ENCODE results near the gene SDHAF3.
A peak's percentile ranks its signal among the peaks of the same experiment; 100 is the strongest.
"Not testable (repeated sequence)": the region's sequence is repeated elsewhere in the genome, so short reads cannot be mapped to it uniquely, and the experiment has no call there.

The SDHAF3 gene

DNA sequence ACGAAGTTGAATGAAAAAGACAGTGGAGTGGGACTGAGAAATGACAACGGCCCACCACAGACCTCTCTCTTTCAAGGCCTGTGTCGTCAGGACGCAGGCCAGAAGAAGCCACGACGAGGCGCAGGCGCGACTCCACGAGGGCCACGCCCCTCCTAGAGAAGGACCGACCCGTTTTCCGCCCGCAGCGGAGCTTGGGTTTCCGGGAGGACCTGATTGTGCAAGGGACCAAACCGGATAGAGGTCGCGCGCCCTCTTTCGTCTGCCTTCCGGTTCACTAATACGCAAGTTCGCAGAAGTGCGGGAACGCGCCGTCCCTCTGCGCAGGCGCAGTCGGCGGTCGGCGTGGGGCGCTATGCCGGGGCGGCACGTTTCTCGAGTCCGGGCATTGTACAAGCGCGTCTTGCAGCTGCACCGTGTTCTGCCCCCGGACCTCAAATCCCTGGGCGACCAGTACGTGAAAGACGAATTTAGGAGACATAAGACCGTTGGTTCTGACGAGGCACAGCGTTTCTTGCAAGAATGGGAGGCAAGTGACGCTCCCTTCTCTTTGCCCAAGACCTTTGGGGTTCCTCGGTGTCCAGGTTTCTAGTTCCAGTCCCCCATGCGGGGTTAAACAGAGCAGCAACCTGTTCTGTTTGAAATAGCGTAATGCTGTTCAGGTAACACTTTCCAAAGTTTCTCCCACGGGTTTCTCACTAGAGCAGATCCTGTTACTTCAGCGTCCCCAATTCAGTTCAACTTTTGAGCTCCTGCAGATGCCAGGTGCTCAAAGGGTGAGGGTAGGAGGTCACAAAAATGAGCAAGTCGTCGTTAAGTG lies at the start of gene SDHAF3:
SDHAF3 (plus strand) TSS at position 327 of the 817 bp plus-strand sequence; CDS start at position 353, 26 bp downstream.
- peak within 1 kb of the TSS; percentile 83 for H2AFZ ChIP-seq (ENCODE audit: low read depth, low read length, severe bottlenecking)
- TF ChIP-seq, protein P1, sequence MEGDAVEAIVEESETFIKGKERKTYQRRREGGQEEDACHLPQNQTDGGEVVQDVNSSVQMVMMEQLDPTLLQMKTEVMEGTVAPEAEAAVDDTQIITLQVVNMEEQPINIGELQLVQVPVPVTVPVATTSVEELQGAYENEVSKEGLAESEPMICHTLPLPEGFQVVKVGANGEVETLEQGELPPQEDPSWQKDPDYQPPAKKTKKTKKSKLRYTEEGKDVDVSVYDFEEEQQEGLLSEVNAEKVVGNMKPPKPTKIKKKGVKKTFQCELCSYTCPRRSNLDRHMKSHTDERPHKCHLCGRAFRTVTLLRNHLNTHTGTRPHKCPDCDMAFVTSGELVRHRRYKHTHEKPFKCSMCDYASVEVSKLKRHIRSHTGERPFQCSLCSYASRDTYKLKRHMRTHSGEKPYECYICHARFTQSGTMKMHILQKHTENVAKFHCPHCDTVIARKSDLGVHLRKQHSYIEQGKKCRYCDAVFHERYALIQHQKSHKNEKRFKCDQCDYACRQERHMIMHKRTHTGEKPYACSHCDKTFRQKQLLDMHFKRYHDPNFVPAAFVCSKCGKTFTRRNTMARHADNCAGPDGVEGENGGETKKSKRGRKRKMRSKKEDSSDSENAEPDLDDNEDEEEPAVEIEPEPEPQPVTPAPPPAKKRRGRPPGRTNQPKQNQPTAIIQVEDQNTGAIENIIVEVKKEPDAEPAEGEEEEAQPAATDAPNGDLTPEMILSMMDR (IDR thresholded peaks at IDR 0.05; ENCODE audit: insufficient read depth, low read length, poor library complexity, severe bottlenecking) = no peak
- no peak for TF ChIP-seq EZH2phosphoT487 (conservative IDR thresholded peaks at IDR 0.05; ENCODE audit: low read length)
- H3K27ac ChIP-seq (ENCODE audit: low read depth, low read length) = peak within 1 kb of the TSS; percentile 77

DNA sequence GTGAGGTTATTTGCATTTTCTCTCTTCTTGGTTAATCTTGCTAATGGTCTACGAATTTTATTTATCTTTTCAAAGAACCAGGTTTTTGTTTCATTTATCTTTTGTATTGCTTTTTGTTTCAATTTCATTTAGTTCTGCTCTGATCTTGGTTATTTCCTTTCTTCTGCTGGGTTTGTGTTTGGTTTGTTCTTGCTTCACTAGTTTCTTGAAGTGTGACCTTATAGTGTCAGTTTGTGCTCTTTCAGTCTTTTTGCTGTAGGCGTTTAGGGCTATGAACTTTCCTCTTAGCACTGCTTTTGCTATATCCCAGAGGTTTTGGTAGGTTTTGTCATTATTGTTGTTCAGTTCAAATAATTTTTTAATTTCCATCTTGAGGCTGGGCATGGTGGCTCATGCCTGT lies 45.5 kb upstream of the SDHAF3 start:
- not testable (repeated sequence) for H3K4me2 ChIP-seq (ENCODE audit: low read depth, low read length, poor library complexity, severe bottlenecking); H2AFZ ChIP-seq (ENCODE audit: low read depth, low read length, severe bottlenecking); H4K20me1 ChIP-seq (ENCODE audit: low read depth, low read length); H3F3A ChIP-seq (ENCODE audit: insufficient read depth); H3K27ac ChIP-seq (ENCODE audit: low read depth, low read length); H3K79me2 ChIP-seq (ENCODE audit: insufficient read depth, low read length); H3K36me3 ChIP-seq (ENCODE audit: low read length); H3K27me3 ChIP-seq (ENCODE audit: low read length); H3K9me3 ChIP-seq (ENCODE audit: insufficient read depth, low read length); H3K9ac ChIP-seq (ENCODE audit: low read length); H3K9me2 ChIP-seq (replicated peaks; ENCODE audit: insufficient read depth, low read length); H3K4me3 ChIP-seq (ENCODE audit: insufficient read depth, low read length, poor library complexity, severe bottlenecking)

More for the DNA sequence above, at the start of gene SDHAF3:
- no peaks in the 10 kb centered on the region for H3K27me3 ChIP-seq (ENCODE audit: low read length)
- peaks cover 49% of the 10 kb centered on the region for H3K79me2 ChIP-seq (ENCODE audit: insufficient read depth, low read length)
- H3K9ac ChIP-seq (ENCODE audit: low read length) = peak within 1 kb of the TSS; percentile 88
- peaks cover 7% of the 10 kb centered on the region; the same call in 1 of the 2 replicates for H3K9me3 ChIP-seq (ENCODE audit: insufficient read depth, low read length)
- H4K20me1 ChIP-seq (ENCODE audit: low read depth, low read length) = no peaks in the 10 kb centered on the region
- H3K36me3 ChIP-seq (ENCODE audit: low read length) = peaks cover 8% of the 10 kb centered on the region; the same call in 1 of the 2 replicates
- H3K4me3 ChIP-seq (ENCODE audit: insufficient read depth, low read length, poor library complexity, severe bottlenecking) = peak within 1 kb of the TSS; percentile 95
- peaks cover 38% of the 10 kb centered on the region for H3F3A ChIP-seq (ENCODE audit: insufficient read depth)
- peak within 1 kb of the TSS; percentile 97 for H3K4me2 ChIP-seq (ENCODE audit: low read depth, low read length, poor library complexity, severe bottlenecking)
- H3K9me2 ChIP-seq (replicated peaks; ENCODE audit: insufficient read depth, low read length) = no peaks in the 10 kb centered on the region

- Histone ChIP-seq H3K27me3 (ENCODE audit: low read length) (no peaks in the 10 kb centered on the region), H3K4me3 (ENCODE audit: insufficient read depth, low read length, poor library complexity, severe bottlenecking) (no peak overlapping the region), H2AFZ (ENCODE audit: low read depth, low read length, severe bottlenecking) (no peak overlapping the region), H3K4me2 (ENCODE audit: low read depth, low read length, poor library complexity, severe bottlenecking) (no peak overlapping the region), H3F3A (ENCODE audit: insufficient read depth) (no peaks in the 10 kb centered on the region), H3K27ac (ENCODE audit: low read depth, low read length) (no peak overlapping the region), H3K36me3 (ENCODE audit: low read length) (no peaks in the 10 kb centered on the region), H4K20me1 (ENCODE audit: low read depth, low read length) (no peaks in the 10 kb centered on the region), H3K9me2 (replicated peaks; ENCODE audit: insufficient read depth, low read length) (no peaks in the 10 kb centered on the region), H3K79me2 (ENCODE audit: insufficient read depth, low read length) (no peaks in the 10 kb centered on the region), H3K9me3 (ENCODE audit: insufficient read depth, low read length) (no peaks in the 10 kb centered on the region), H3K9ac (ENCODE audit: low read length) (no peak overlapping the region)
- TF ChIP-seq, protein P1 (IDR thresholded peaks at IDR 0.05; ENCODE audit: insufficient read depth, low read length, poor library complexity, severe bottlenecking) = no peak
- no peak for TF ChIP-seq EZH2phosphoT487 (conservative IDR thresholded peaks at IDR 0.05; ENCODE audit: low read length)
These were observed 41.6 kb upstream of the SDHAF3 start for GRCh38 chr7:97075928-97076327.
